ENCODE data around the gene EVA1C.
"Not testable (repeated sequence)": the region's sequence is repeated elsewhere in the genome, so short reads cannot be mapped to it uniquely, and the experiment has no call there.

The EVA1C gene

GRCh38 chr21:32412162-32413014 is at the start of gene EVA1C:
Gene EVA1C (plus strand): TSS chr21:32412706. CDS start chr21:32412854, 148 bp downstream.
- DNase-seq, result no peak

- DNase-seq, result no peak
These were observed 48.1 kb upstream of the EVA1C start for GRCh38 chr21:32364387-32364786.

GRCh38 chr21:32364796-32365195 is 47.7 kb upstream of the EVA1C start:
- no peak for DNase-seq

GRCh38 chr21:32366191-32366590 is 46.3 kb upstream of the EVA1C start:
- DNase-seq, result no peak

- no peak for DNase-seq
These were observed 45.3 kb upstream of the EVA1C start for GRCh38 chr21:32367158-32367557.

- no peak for DNase-seq
These were observed 44.1 kb upstream of the EVA1C start for GRCh38 chr21:32368386-32368785.

GRCh38 chr21:32368961-32369360 is 43.5 kb upstream of the EVA1C start:
- not testable (repeated sequence) for DNase-seq

GRCh38 chr21:32370998-32371766 is 41.3 kb upstream of the EVA1C start:
- no peak for DNase-seq

GRCh38 chr21:32371913-32372314 is 40.6 kb upstream of the EVA1C start:
- no peak for DNase-seq

- no peak for DNase-seq
These were observed 39.8 kb upstream of the EVA1C start for GRCh38 chr21:32372755-32373154.

- no peak for DNase-seq
These were observed 35.0 kb upstream of the EVA1C start for GRCh38 chr21:32377506-32377905.

GRCh38 chr21:32377991-32378390 is 34.5 kb upstream of the EVA1C start:
- DNase-seq, result no peak

- DNase-seq, result no peak
These were observed 33.5 kb upstream of the EVA1C start for GRCh38 chr21:32378956-32379355.

- no peak for DNase-seq
These were observed 31.6 kb upstream of the EVA1C start for GRCh38 chr21:32380940-32381339.

- no peak for DNase-seq
These were observed 30.9 kb upstream of the EVA1C start for GRCh38 chr21:32381571-32381970.

GRCh38 chr21:32382108-32382644 is 30.3 kb upstream of the EVA1C start:
- DNase-seq, result no peak

GRCh38 chr21:32383812-32384211 is 28.7 kb upstream of the EVA1C start:
- no peak for DNase-seq

- no peak for DNase-seq
These were observed 26.2 kb upstream of the EVA1C start for GRCh38 chr21:32386195-32386870.

- DNase-seq, result no peak
These were observed 25.4 kb upstream of the EVA1C start for GRCh38 chr21:32387151-32387550.

GRCh38 chr21:32388306-32388705 is 24.2 kb upstream of the EVA1C start:
- no peak for DNase-seq

GRCh38 chr21:32389337-32390015 is 23.0 kb upstream of the EVA1C start:
- no peak for DNase-seq

- not testable (repeated sequence) for DNase-seq
These were observed 21.8 kb upstream of the EVA1C start for GRCh38 chr21:32390537-32391224.
